H1 (cell line): Measurements from ENCODE around the gene GUCA1A. TPM values are rescaled to one million over a fixed set of nuclear protein-coding genes. Genes with fewer than 3 reads are reported as not detected.

Source experiments
- CREB1 ChIP-seq: IDR thresholded peaks from 2 replicates; pipeline ENCODE4 v1.6.1; 2012; ENCODE audit warnings: inconsistent platforms
- KDM4A ChIP-seq: IDR thresholded peaks from one replicate; pipeline ENCODE4 v1.7.1; 2012; ENCODE audit warnings: low read depth, mild to moderate bottlenecking, moderate library complexity, low read length, inconsistent platforms; ENCODE audit not compliant: severe bottlenecking
- MAFK ChIP-seq: IDR thresholded peaks from 2 replicates; pipeline ENCODE4 v1.6.1; 2012; ENCODE audit warnings: low read depth, mild to moderate bottlenecking, improper control_type of control experiment, low read length
- NANOG ChIP-seq: IDR thresholded peaks from 2 replicates; pipeline ENCODE4 v1.6.1; 2011; ENCODE audit warnings: low read length, low read depth, mild to moderate bottlenecking, inconsistent platforms; ENCODE audit not compliant: insufficient read depth, poor library complexity, severe bottlenecking
- SAP30 ChIP-seq: fragments of 300-600 bp; sonication (generic); IDR thresholded peaks from 2 replicates; pipeline ENCODE4 v1.7.1; 2012; ENCODE audit warnings: low read length, moderate library complexity, mild to moderate bottlenecking, inconsistent platforms; ENCODE audit not compliant: insufficient read depth, insufficient replicate concordance
- polyA plus RNA-seq, 7 experiments: library from polyadenylated mRNA; depleted of rRNA in 3 of 7; stranded (reverse) in 5 of 7; unstranded in 2 of 7; fragments of >200 nt in 5 of 7; fragments of 200-250 nt in 2 of 7; gene quantifications; 1 replicate in 5 of 7; 2 replicates in 1 of 7; 4 replicates in 1 of 7; pipeline versions ENCODE4 v1.2.1 to v1.2.3, GENCODE V29; 2011 to 2013; ENCODE audit warnings: missing spikeins in 2 of 7, mixed read lengths in 2 of 7
- total RNA-seq: library from RNA; stranded (reverse); fragmentation: NEBNext Ultra II Directional; extraction: Animal tissue kit (Norgen Biotek cat#: 25700); gene quantifications from 2 replicates; pipeline ENCODE4 v1.2.1, GENCODE V29; 2021
- TF ChIP-seq, protein P1 (sequence below): fragments of 300-600 bp; sonication (generic); IDR thresholded peaks from 2 replicates; pipeline ENCODE4 v1.7.1; 2012; ENCODE audit warnings: low read length, moderate library complexity, mild to moderate bottlenecking, inconsistent platforms; ENCODE audit not compliant: insufficient replicate concordance

The GUCA1A gene
- total and polyA plus RNA-seq, 2 of the 8 experiments (the other 6 are each of a cell fraction or from before 2014, with no cell fraction given), result 4.6 to 24.6 TPM

DNA sequence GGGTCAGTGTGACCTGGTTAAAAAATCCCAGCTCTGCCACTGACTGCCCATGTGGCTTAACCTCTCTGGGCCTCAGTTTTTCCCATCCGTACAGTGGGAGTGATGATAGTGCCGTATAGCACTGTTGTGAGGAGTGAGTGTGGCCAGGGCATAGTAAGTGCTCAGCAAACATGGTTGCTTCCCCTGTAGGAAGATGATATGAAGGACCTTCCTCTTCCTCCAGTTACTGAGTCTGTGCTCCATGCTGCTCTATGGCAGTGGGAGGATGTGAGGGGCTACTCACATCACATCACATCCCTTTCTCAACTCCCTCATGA, 43.8 kb upstream of the GUCA1A start (continued):
- TF ChIP-seq, protein P1, sequence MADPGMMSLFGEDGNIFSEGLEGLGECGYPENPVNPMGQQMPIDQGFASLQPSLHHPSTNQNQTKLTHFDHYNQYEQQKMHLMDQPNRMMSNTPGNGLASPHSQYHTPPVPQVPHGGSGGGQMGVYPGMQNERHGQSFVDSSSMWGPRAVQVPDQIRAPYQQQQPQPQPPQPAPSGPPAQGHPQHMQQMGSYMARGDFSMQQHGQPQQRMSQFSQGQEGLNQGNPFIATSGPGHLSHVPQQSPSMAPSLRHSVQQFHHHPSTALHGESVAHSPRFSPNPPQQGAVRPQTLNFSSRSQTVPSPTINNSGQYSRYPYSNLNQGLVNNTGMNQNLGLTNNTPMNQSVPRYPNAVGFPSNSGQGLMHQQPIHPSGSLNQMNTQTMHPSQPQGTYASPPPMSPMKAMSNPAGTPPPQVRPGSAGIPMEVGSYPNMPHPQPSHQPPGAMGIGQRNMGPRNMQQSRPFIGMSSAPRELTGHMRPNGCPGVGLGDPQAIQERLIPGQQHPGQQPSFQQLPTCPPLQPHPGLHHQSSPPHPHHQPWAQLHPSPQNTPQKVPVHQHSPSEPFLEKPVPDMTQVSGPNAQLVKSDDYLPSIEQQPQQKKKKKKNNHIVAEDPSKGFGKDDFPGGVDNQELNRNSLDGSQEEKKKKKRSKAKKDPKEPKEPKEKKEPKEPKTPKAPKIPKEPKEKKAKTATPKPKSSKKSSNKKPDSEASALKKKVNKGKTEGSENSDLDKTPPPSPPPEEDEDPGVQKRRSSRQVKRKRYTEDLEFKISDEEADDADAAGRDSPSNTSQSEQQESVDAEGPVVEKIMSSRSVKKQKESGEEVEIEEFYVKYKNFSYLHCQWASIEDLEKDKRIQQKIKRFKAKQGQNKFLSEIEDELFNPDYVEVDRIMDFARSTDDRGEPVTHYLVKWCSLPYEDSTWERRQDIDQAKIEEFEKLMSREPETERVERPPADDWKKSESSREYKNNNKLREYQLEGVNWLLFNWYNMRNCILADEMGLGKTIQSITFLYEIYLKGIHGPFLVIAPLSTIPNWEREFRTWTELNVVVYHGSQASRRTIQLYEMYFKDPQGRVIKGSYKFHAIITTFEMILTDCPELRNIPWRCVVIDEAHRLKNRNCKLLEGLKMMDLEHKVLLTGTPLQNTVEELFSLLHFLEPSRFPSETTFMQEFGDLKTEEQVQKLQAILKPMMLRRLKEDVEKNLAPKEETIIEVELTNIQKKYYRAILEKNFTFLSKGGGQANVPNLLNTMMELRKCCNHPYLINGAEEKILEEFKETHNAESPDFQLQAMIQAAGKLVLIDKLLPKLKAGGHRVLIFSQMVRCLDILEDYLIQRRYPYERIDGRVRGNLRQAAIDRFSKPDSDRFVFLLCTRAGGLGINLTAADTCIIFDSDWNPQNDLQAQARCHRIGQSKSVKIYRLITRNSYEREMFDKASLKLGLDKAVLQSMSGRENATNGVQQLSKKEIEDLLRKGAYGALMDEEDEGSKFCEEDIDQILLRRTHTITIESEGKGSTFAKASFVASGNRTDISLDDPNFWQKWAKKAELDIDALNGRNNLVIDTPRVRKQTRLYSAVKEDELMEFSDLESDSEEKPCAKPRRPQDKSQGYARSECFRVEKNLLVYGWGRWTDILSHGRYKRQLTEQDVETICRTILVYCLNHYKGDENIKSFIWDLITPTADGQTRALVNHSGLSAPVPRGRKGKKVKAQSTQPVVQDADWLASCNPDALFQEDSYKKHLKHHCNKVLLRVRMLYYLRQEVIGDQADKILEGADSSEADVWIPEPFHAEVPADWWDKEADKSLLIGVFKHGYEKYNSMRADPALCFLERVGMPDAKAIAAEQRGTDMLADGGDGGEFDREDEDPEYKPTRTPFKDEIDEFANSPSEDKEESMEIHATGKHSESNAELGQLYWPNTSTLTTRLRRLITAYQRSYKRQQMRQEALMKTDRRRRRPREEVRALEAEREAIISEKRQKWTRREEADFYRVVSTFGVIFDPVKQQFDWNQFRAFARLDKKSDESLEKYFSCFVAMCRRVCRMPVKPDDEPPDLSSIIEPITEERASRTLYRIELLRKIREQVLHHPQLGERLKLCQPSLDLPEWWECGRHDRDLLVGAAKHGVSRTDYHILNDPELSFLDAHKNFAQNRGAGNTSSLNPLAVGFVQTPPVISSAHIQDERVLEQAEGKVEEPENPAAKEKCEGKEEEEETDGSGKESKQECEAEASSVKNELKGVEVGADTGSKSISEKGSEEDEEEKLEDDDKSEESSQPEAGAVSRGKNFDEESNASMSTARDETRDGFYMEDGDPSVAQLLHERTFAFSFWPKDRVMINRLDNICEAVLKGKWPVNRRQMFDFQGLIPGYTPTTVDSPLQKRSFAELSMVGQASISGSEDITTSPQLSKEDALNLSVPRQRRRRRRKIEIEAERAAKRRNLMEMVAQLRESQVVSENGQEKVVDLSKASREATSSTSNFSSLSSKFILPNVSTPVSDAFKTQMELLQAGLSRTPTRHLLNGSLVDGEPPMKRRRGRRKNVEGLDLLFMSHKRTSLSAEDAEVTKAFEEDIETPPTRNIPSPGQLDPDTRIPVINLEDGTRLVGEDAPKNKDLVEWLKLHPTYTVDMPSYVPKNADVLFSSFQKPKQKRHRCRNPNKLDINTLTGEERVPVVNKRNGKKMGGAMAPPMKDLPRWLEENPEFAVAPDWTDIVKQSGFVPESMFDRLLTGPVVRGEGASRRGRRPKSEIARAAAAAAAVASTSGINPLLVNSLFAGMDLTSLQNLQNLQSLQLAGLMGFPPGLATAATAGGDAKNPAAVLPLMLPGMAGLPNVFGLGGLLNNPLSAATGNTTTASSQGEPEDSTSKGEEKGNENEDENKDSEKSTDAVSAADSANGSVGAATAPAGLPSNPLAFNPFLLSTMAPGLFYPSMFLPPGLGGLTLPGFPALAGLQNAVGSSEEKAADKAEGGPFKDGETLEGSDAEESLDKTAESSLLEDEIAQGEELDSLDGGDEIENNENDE, result no peak
- TF ChIP-seq SAP30, result no peak
- no peak for TF ChIP-seq CREB1
- TF ChIP-seq MAFK, result no peak
- no peak for TF ChIP-seq NANOG
- no peak for TF ChIP-seq KDM4A
- TF ChIP-seq, all 59 proteins: peak for 0
